ENCODE results near the gene BHLHA15. TPM values are rescaled to one million over a fixed set of nuclear protein-coding genes. Genes with fewer than 3 reads are reported as not detected.

BHLHA15 gene
- total RNA-seq, 2 experiments from 2014 or later, result not detected

- H3K4me1 ChIP-seq (ENCODE audit: insufficient read depth, low read length), result peaks cover 2% of the 10 kb centered on the region
- no peak overlapping the region for H3K4me3 Mint-ChIP-seq
- no peak overlapping the region for H3K27ac ChIP-seq (ENCODE audit: low read depth in 1 of 2, low read length in 2 of 2)
- H3K4me3 ChIP-seq (ENCODE audit: low read length), result no peak overlapping the region
- DNase-seq, result no peak
- no peaks in the 10 kb centered on the region for H3K4me1 Mint-ChIP-seq (ENCODE audit: low read depth)
- no peak overlapping the region for H3K27ac Mint-ChIP-seq
- no peaks in the 10 kb centered on the region for H3K27me3 Mint-ChIP-seq
- peaks cover 67% of the 10 kb centered on the region for H3K36me3 Mint-ChIP-seq (ENCODE audit: low read depth)
- no peaks in the 10 kb centered on the region for H3K9me3 ChIP-seq (ENCODE audit: control insufficient read depth in 1 of 2, insufficient read depth in 1 of 2, low read length in 2 of 2)
- no peak for TF ChIP-seq CTCF (IDR thresholded peaks at IDR 0.05)
- H3K27me3 ChIP-seq (ENCODE audit: control insufficient read depth in 1 of 2, insufficient read depth in 2 of 2, low read length in 2 of 2), result no peaks in the 10 kb centered on the region
- ChIA-PET POLR2A (no interaction called here), CTCF (no interaction called here)
- H3K9me3 Mint-ChIP-seq, result no peaks in the 10 kb centered on the region
- no peak for ATAC-seq (ENCODE audit: poor library complexity)
- intact Hi-C loops (cut with DNase I, micrococcal nuclease), result no loop called here
- peaks cover 68% of the 10 kb centered on the region for H3K36me3 ChIP-seq (ENCODE audit: insufficient read depth, low read length)
Measured at GRCh38 chr7:98238076-98238475, 26.8 kb downstream of the BHLHA15 start.

GRCh38 chr7:98238976-98239375 is 27.7 kb downstream of the BHLHA15 start:
- no peaks in the 10 kb centered on the region for H3K4me1 Mint-ChIP-seq (ENCODE audit: low read depth)
- DNase-seq (no peak), ATAC-seq (ENCODE audit: poor library complexity) (no peak)
- H3K27me3 Mint-ChIP-seq, result no peaks in the 10 kb centered on the region
- peaks cover 67% of the 10 kb centered on the region for H3K36me3 ChIP-seq (ENCODE audit: insufficient read depth, low read length)
- no peak overlapping the region for H3K4me3 ChIP-seq (ENCODE audit: low read length)
- intact Hi-C loops (cut with DNase I, micrococcal nuclease), result no loop called here
- TF ChIP-seq CTCF (IDR thresholded peaks at IDR 0.05), result no peak
- POLR2A ChIA-PET, result interaction anchor here (2.1 kb wide), 1 partner anchor 12 kb away, joined by 6 read pairs; no protein-coding TSS in a partner anchor
- no peak overlapping the region for H3K27ac Mint-ChIP-seq
- H3K27ac ChIP-seq (ENCODE audit: low read depth in 1 of 2, low read length in 2 of 2), result no peak overlapping the region
- no peak overlapping the region for H3K4me3 Mint-ChIP-seq
- no peaks in the 10 kb centered on the region for H3K27me3 ChIP-seq (ENCODE audit: control insufficient read depth in 1 of 2, insufficient read depth in 2 of 2, low read length in 2 of 2)
- H3K9me3 Mint-ChIP-seq, result no peaks in the 10 kb centered on the region
- CTCF ChIA-PET, result no interaction called here
- peaks cover 3% of the 10 kb centered on the region for H3K4me1 ChIP-seq (ENCODE audit: insufficient read depth, low read length)
- H3K36me3 Mint-ChIP-seq (ENCODE audit: low read depth), result peaks cover 69% of the 10 kb centered on the region
- H3K9me3 ChIP-seq (ENCODE audit: control insufficient read depth in 1 of 2, insufficient read depth in 1 of 2, low read length in 2 of 2), result no peaks in the 10 kb centered on the region

- POLR2A ChIA-PET, result interaction anchor here (2.1 kb wide), 1 partner anchor 10 kb away, joined by 6 read pairs; no protein-coding TSS in a partner anchor
- Histone ChIP-seq H3K36me3 (ENCODE audit: insufficient read depth, low read length) (peaks cover 83% of the 10 kb centered on the region), H3K9me3 (ENCODE audit: control insufficient read depth in 1 of 2, insufficient read depth in 1 of 2, low read length in 2 of 2) (no peaks in the 10 kb centered on the region), H3K4me1 (ENCODE audit: insufficient read depth, low read length) (peaks cover 19% of the 10 kb centered on the region), H3K4me3 (ENCODE audit: low read length) (no peak overlapping the region), H3K27ac (ENCODE audit: low read depth in 1 of 2, low read length in 2 of 2) (no peak overlapping the region), H3K27me3 (ENCODE audit: control insufficient read depth in 1 of 2, insufficient read depth in 2 of 2, low read length in 2 of 2) (no peaks in the 10 kb centered on the region)
- Mint-ChIP-seq H3K27ac (peak overlapping the region; percentile 39), H3K36me3 (ENCODE audit: low read depth) (peaks cover 76% of the 10 kb centered on the region), H3K27me3 (no peaks in the 10 kb centered on the region), H3K4me1 (ENCODE audit: low read depth) (peaks cover 5% of the 10 kb centered on the region), H3K9me3 (no peaks in the 10 kb centered on the region), H3K4me3 (no peak overlapping the region)
- peak in 8 of 14 experiments; percentile 7 to 46 (median 11) for DNase-seq
- CTCF ChIA-PET, result no interaction called here
- peak; percentile 61 for TF ChIP-seq CTCF (IDR thresholded peaks at IDR 0.05)
- peak; percentile 49 for ATAC-seq (ENCODE audit: poor library complexity)
- intact Hi-C loops (cut with DNase I, micrococcal nuclease), result no loop called here
Measured at GRCh38 chr7:98240961-98241673, 29.9 kb downstream of the BHLHA15 start.
